ENCODE data around the gene RAPGEF2.
A peak's percentile ranks its signal among the peaks of the same experiment; 100 is the strongest.

The RAPGEF2 gene

GRCh38 chr4:159367781-159368080 lies 264.9 kb downstream of the RAPGEF2 start:
- no peak for ATAC-seq
- TF ChIP-seq PPARA (CRISPR knock-in tag; IDR thresholded peaks at IDR 0.05; ENCODE audit: borderline replicate concordance) (no peak), GLIS3 (CRISPR knock-in tag; IDR thresholded peaks at IDR 0.05) (no peak), SNAI2 (CRISPR knock-in tag; IDR thresholded peaks at IDR 0.05) (no peak), ZNF565 (CRISPR knock-in tag; conservative IDR thresholded peaks at IDR 0.05; ENCODE audit: low read depth) (no peak), TOX (CRISPR knock-in tag; IDR thresholded peaks at IDR 0.05; ENCODE audit: borderline replicate concordance) (no peak), CSDC2 (CRISPR knock-in tag; IDR thresholded peaks at IDR 0.05) (no peak), ZC3H10 (CRISPR knock-in tag; IDR thresholded peaks at IDR 0.05) (no peak), ESRRG (CRISPR knock-in tag; IDR thresholded peaks at IDR 0.05) (no peak), ZFP30 (CRISPR knock-in tag; IDR thresholded peaks at IDR 0.05) (no peak), ZFP3 (CRISPR knock-in tag; IDR thresholded peaks at IDR 0.05) (no peak), ZNF8 (CRISPR knock-in tag; IDR thresholded peaks at IDR 0.05) (no peak), ISL1 (CRISPR knock-in tag; IDR thresholded peaks at IDR 0.05) (no peak), RARB (CRISPR knock-in tag; IDR thresholded peaks at IDR 0.05) (no peak), ZNF70 (CRISPR knock-in tag; IDR thresholded peaks at IDR 0.05) (no peak)
- TF ChIP-seq, protein P1, sequence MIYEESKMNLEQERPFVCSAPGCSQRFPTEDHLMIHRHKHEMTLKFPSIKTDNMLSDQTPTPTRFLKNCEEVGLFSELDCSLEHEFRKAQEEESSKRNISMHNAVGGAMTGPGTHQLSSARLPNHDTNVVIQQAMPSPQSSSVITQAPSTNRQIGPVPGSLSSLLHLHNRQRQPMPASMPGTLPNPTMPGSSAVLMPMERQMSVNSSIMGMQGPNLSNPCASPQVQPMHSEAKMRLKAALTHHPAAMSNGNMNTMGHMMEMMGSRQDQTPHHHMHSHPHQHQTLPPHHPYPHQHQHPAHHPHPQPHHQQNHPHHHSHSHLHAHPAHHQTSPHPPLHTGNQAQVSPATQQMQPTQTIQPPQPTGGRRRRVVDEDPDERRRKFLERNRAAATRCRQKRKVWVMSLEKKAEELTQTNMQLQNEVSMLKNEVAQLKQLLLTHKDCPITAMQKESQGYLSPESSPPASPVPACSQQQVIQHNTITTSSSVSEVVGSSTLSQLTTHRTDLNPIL (CRISPR knock-in tag; IDR thresholded peaks at IDR 0.05; ENCODE audit: low read depth): no peak
- TF ChIP-seq, protein P2, sequence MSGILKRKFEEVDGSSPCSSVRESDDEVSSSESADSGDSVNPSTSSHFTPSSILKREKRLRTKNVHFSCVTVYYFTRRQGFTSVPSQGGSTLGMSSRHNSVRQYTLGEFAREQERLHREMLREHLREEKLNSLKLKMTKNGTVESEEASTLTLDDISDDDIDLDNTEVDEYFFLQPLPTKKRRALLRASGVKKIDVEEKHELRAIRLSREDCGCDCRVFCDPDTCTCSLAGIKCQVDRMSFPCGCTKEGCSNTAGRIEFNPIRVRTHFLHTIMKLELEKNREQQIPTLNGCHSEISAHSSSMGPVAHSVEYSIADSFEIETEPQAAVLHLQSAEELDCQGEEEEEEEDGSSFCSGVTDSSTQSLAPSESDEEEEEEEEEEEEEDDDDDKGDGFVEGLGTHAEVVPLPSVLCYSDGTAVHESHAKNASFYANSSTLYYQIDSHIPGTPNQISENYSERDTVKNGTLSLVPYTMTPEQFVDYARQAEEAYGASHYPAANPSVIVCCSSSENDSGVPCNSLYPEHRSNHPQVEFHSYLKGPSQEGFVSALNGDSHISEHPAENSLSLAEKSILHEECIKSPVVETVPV (CRISPR knock-in tag; IDR thresholded peaks at IDR 0.05): no peak

DNA sequence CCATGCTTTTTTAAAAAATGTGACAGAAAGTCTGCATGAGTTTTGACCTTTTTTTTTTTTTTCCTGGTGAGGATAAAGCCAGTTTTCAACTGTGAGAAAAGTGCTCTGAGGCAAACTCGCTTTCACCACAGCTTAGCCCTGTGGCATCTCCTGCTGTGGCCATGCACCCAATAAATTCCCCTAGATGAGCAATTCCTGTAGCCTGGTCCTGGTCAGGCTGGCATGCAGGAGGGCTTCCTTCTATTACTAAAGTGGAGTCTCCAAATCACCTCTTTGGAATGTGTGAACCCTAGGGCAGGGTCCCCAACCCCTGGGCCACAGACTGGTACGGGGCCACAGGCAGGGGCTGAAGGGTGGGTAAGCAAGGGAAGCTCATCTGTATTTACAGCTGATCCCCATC lies 265.4 kb downstream of the RAPGEF2 start:
- ATAC-seq: no peak
- TF ChIP-seq ZFP3 (CRISPR knock-in tag; IDR thresholded peaks at IDR 0.05) (no peak), BACH2 (CRISPR knock-in tag; IDR thresholded peaks at IDR 0.05; ENCODE audit: borderline replicate concordance) (no peak), ZNF565 (CRISPR knock-in tag; conservative IDR thresholded peaks at IDR 0.05; ENCODE audit: low read depth) (no peak)

DNA sequence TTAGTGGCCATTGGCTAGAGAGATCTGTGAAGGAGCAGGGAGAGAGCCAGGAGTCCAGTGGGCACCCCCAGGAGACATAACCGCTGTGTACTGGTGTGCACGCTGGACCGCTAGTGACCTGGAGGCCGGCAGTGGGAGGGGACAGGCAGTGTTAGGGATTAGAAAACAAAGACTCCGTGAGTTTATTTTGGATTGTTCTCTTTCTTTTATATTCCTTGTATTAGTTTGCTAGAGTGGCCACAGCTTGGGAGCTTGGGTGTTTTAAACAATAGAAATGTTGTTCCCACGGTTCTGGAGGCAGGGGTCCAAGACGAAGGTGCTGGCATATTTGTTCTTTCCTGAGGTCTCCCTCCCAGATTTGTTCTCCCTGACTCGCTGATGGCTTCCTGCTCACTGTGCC lies 266.4 kb downstream of the RAPGEF2 start:
- ATAC-seq: no peak
- no peak for TF ChIP-seq GLIS3 (CRISPR knock-in tag; IDR thresholded peaks at IDR 0.05)
- TF ChIP-seq BACH2 (CRISPR knock-in tag; IDR thresholded peaks at IDR 0.05; ENCODE audit: borderline replicate concordance): no peak
- TF ChIP-seq TCF4 (CRISPR knock-in tag; IDR thresholded peaks at IDR 0.05; ENCODE audit: borderline replicate concordance): no peak
- no peak for TF ChIP-seq OSR1 (CRISPR knock-in tag; IDR thresholded peaks at IDR 0.05)
- TF ChIP-seq, protein P3, sequence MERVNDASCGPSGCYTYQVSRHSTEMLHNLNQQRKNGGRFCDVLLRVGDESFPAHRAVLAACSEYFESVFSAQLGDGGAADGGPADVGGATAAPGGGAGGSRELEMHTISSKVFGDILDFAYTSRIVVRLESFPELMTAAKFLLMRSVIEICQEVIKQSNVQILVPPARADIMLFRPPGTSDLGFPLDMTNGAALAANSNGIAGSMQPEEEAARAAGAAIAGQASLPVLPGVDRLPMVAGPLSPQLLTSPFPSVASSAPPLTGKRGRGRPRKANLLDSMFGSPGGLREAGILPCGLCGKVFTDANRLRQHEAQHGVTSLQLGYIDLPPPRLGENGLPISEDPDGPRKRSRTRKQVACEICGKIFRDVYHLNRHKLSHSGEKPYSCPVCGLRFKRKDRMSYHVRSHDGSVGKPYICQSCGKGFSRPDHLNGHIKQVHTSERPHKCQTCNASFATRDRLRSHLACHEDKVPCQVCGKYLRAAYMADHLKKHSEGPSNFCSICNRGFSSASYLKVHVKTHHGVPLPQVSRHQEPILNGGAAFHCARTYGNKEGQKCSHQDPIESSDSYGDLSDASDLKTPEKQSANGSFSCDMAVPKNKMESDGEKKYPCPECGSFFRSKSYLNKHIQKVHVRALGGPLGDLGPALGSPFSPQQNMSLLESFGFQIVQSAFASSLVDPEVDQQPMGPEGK (CRISPR knock-in tag; IDR thresholded peaks at IDR 0.05; ENCODE audit: borderline replicate concordance): no peak
- TF ChIP-seq SNAI2 (CRISPR knock-in tag; IDR thresholded peaks at IDR 0.05): no peak
- no peak for TF ChIP-seq ESRRG (CRISPR knock-in tag; IDR thresholded peaks at IDR 0.05)
- no peak for TF ChIP-seq ISL1 (CRISPR knock-in tag; IDR thresholded peaks at IDR 0.05)
- TF ChIP-seq ZFP30 (CRISPR knock-in tag; IDR thresholded peaks at IDR 0.05): no peak
- TF ChIP-seq TOX (CRISPR knock-in tag; IDR thresholded peaks at IDR 0.05; ENCODE audit: borderline replicate concordance): no peak
- TF ChIP-seq PPARA (CRISPR knock-in tag; IDR thresholded peaks at IDR 0.05; ENCODE audit: borderline replicate concordance): no peak
- TF ChIP-seq ZC3H10 (CRISPR knock-in tag; IDR thresholded peaks at IDR 0.05): no peak
- no peak for TF ChIP-seq ZNF565 (CRISPR knock-in tag; conservative IDR thresholded peaks at IDR 0.05; ENCODE audit: low read depth)

- no peak for ATAC-seq
Observed at GRCh38 chr4:159370286-159370685, 267.4 kb downstream of the RAPGEF2 start.

GRCh38 chr4:159374749-159375530 lies 272.1 kb downstream of the RAPGEF2 start:
- peak; percentile 83 for ATAC-seq
- TF ChIP-seq TCF4 (CRISPR knock-in tag; IDR thresholded peaks at IDR 0.05; ENCODE audit: borderline replicate concordance) (no peak), POU6F1 (CRISPR knock-in tag; IDR thresholded peaks at IDR 0.05; ENCODE audit: borderline replicate concordance, low read depth) (no peak), ZNF565 (CRISPR knock-in tag; conservative IDR thresholded peaks at IDR 0.05; ENCODE audit: low read depth) (no peak)

More at GRCh38 chr4:159370286-159370685, 267.4 kb downstream of the RAPGEF2 start:
- no peak for TF ChIP-seq ZC3H10 (CRISPR knock-in tag; IDR thresholded peaks at IDR 0.05)
